GM12878 (cell line): ENCODE measurements around the gene ZNRF3. TPM values are rescaled to one million over a fixed set of nuclear protein-coding genes. Genes with fewer than 3 reads are reported as not detected.

Source experiments
- ATAC-seq: fragments of 200-7000 bp; cut with Tn5 transposase; 3 replicates; pipeline ENCODE4 v1.9.1; 2020; ENCODE audit warnings: mild to moderate bottlenecking, moderate library complexity
- BruUV-seq: library from RNA; stranded (reverse); fragments of 400-500 nt; replicated peaks from 2 replicates; lab custom pipeline; 2021; lab: Mats Ljungman, UMichigan
- CTCF ChIA-PET: fragments of 300-600 bp; sonication (Branson Sonifier 250); formaldehyde crosslinking; extraction: SDS; loops from one replicate; lab custom pipeline; 2021; ENCODE audit warnings: inconsistent platforms; lab: Yijun Ruan, JAX
- POLR2A ChIA-PET: fragments of 350-600 bp; formaldehyde crosslinking; extraction: SDS; loops from one replicate; lab custom pipeline; 2021; ENCODE audit warnings: inconsistent platforms; lab: Charles Lee
- RAD21 ChIA-PET: fragments of 300-600 bp; sonication (Branson Sonifier 250); formaldehyde crosslinking; loops from one replicate; lab custom pipeline; 2023; ENCODE audit warnings: antibody characterized with exemption; ENCODE audit not compliant: unreplicated experiment; lab: Charles Lee
- SMC1A ChIA-PET: fragments of 300-600 bp; sonication (Branson Sonifier 250); formaldehyde crosslinking; loops from one replicate; lab custom pipeline; 2023; ENCODE audit not compliant: unreplicated experiment, uncharacterized antibody; lab: Charles Lee
- DNase-seq: peaks from one replicate; pipeline ENCODE4 v3.0.0-alpha.2; 2011; ENCODE audit warnings: low read depth, low spot score
- FAIRE-seq: peaks from 3 replicates; lab custom pipeline; 2011; peaks lifted over from hg19 to GRCh38; lab: Jason Lieb, UNC
- H2AFZ ChIP-seq: 2 replicates; pipeline ENCODE4 v1.6.0; 2011; ENCODE audit warnings: low read depth, low read length, control low read depth; ENCODE audit not compliant: control insufficient read depth
- H3K27ac ChIP-seq: 2 replicates; pipeline ENCODE4 v1.5.1; 2011; ENCODE audit warnings: control low read depth; ENCODE audit not compliant: control insufficient read depth, insufficient read depth
- H3K27me3 ChIP-seq, 2 experiments: replicated peaks in 1 of 2; 2 replicates each; pipeline versions ENCODE4 v1.6.0 to v1.6.1; 2011; ENCODE audit warnings: low read length in 1 of 2; ENCODE audit not compliant: control insufficient read depth in 2 of 2, insufficient read depth in 2 of 2
- H3K36me3 ChIP-seq, 2 experiments: 2 replicates each; pipeline ENCODE4 v1.5.1; 2011; ENCODE audit warnings: low read length in 1 of 2; ENCODE audit not compliant: control insufficient read depth in 2 of 2, insufficient read depth in 2 of 2
- H3K4me1 ChIP-seq: 2 replicates; pipeline ENCODE4 v1.6.1; 2011; ENCODE audit warnings: mild to moderate bottlenecking, low read length, moderate library complexity, mixed read lengths; ENCODE audit not compliant: control insufficient read depth, insufficient read depth
- H3K4me2 ChIP-seq: 2 replicates; pipeline ENCODE4 v1.6.0; 2011; ENCODE audit warnings: control low read depth; ENCODE audit not compliant: control insufficient read depth, insufficient read depth
- H3K4me3 ChIP-seq: fragments of 200-600 bp; sonication (generic); 2 replicates; pipeline ENCODE4 v1.5.1; 2016
- H3K79me2 ChIP-seq: 2 replicates; pipeline ENCODE4 v1.6.0; 2011; ENCODE audit warnings: low read length; ENCODE audit not compliant: control insufficient read depth, insufficient read depth
- H3K9ac ChIP-seq: 2 replicates; pipeline ENCODE4 v1.8.0; 2011; ENCODE audit warnings: low read length, control low read depth, mixed read lengths; ENCODE audit not compliant: control insufficient read depth, insufficient read depth
- H3K9me3 ChIP-seq: replicated peaks from 3 replicates; pipeline ENCODE4 v1.5.1; 2011; ENCODE audit warnings: mild to moderate bottlenecking, low read length; ENCODE audit not compliant: control insufficient read depth, insufficient read depth
- H4K20me1 ChIP-seq: 2 replicates; pipeline ENCODE4 v1.6.0; 2011; ENCODE audit not compliant: control insufficient read depth, insufficient read depth
- CREM ChIP-seq: IDR thresholded peaks from 2 replicates; pipeline ENCODE4 v1.6.1; 2014; ENCODE audit warnings: antibody characterized with exemption, low read depth
- JUNB ChIP-seq: IDR thresholded peaks from 2 replicates; pipeline ENCODE4 v1.6.1; 2016; ENCODE audit warnings: antibody characterized with exemption, mild to moderate bottlenecking
- MYC ChIP-seq: IDR thresholded peaks from 2 replicates; pipeline ENCODE4 v1.6.1; 2011; ENCODE audit warnings: mild to moderate bottlenecking, low read length, moderate library complexity, inconsistent platforms; ENCODE audit not compliant: insufficient read depth, insufficient replicate concordance, insufficient read length, severe bottlenecking
- NFIC ChIP-seq: IDR thresholded peaks from 2 replicates; pipeline ENCODE4 v1.6.1; 2012; ENCODE audit warnings: low read depth, mild to moderate bottlenecking, inconsistent platforms, low read length, moderate library complexity
- NR2F1 ChIP-seq: fragments of 450-650 bp; conservative IDR thresholded peaks from 2 replicates; pipeline ENCODE4 v1.6.1; 2017; ENCODE audit warnings: mild to moderate bottlenecking
- SMAD5 ChIP-seq: IDR thresholded peaks from 2 replicates; pipeline ENCODE4 v1.6.1; 2016; ENCODE audit warnings: antibody characterized with exemption, low read depth
- SMC3 ChIP-seq: IDR thresholded peaks from 2 replicates; pipeline ENCODE4 v1.6.1; 2011; ENCODE audit warnings: low read length, improper control_type of control experiment, borderline replicate concordance
- STAT1 ChIP-seq: fragments of 450-650 bp; conservative IDR thresholded peaks from 2 replicates; pipeline ENCODE4 v1.6.1; 2014; ENCODE audit warnings: antibody characterized with exemption, mild to moderate bottlenecking
- WGBS: methylation state at CpG from one replicate; pipeline ENCODE4 v1.1.6; 2016; ENCODE audit warnings: low lambda C conversion rate; ENCODE audit not compliant: insufficient replicate concordance, insufficient coverage; ENCODE audit errors: missing lambda C conversion rate; 5-methylcytosine and 5-hydroxymethylcytosine counted together
- in situ Hi-C: fragments of 300-500 bp; cut with MboI; formaldehyde crosslinking; loops from 9 replicates; pipeline ENCODE4 v1.14.3; 2018; ENCODE audit warnings: mixed read lengths
- intact Hi-C: fragments of 100-400 bp; cut with micrococcal nuclease; formaldehyde crosslinking; loops from one replicate; pipeline ENCODE4 v1.14.2; 2022; ENCODE audit not compliant: unreplicated experiment
- polyA plus RNA-seq, 11 experiments: library from polyadenylated mRNA; depleted of rRNA in 4 of 11; unstranded in 6 of 11; stranded (reverse) in 5 of 11; fragments of >200 nt; fragmentation: Nextera tagmentation in 4 of 11; fragmentation: Illumina TruSeq in 1 of 11; extraction: Ambion mirVana in 4 of 11; extraction: Trizol in 1 of 11; gene quantifications; 1 replicate in 1 of 11; 2 replicates in 10 of 11; pipeline versions ENCODE4 v1.2.1 to v1.2.3, GENCODE V29; 2011 to 2016; ENCODE audit warnings: inconsistent platforms in 2 of 11, missing spikeins in 2 of 11, low read depth in 1 of 11
- total RNA-seq, 4 experiments: library from RNA; depleted of rRNA in 3 of 4; stranded (reverse); fragments of >200 nt in 3 of 4; fragmentation: Illumina TruSeq in 1 of 4; extraction: Trizol in 1 of 4; gene quantifications; 2 replicates each; pipeline versions ENCODE4 v1.2.1 to v1.2.3, GENCODE V29; 2013 to 2021
- TF ChIP-seq, protein P1 (sequence below): fragments of 450-650 bp; IDR thresholded peaks from 2 replicates; pipeline ENCODE4 v1.6.1; 2017; ENCODE audit warnings: borderline replicate concordance
- TF ChIP-seq, protein P2 (sequence below): fragments of 450-650 bp; IDR thresholded peaks from 2 replicates; pipeline ENCODE4 v1.6.1; 2016; ENCODE audit warnings: mild to moderate bottlenecking
- TF ChIP-seq, protein P3 (sequence below): IDR thresholded peaks from 2 replicates; pipeline ENCODE4 v1.6.1; 2011; ENCODE audit warnings: mild to moderate bottlenecking, low read depth, low read length, moderate library complexity; ENCODE audit not compliant: insufficient replicate concordance

The ZNRF3 gene
- total and polyA plus RNA-seq, 10 of the 15 experiments (the other 5 are each of a cell fraction or from before 2014, with no cell fraction given) = 0.05 to 2.4 (median 0.46) TPM

DNA sequence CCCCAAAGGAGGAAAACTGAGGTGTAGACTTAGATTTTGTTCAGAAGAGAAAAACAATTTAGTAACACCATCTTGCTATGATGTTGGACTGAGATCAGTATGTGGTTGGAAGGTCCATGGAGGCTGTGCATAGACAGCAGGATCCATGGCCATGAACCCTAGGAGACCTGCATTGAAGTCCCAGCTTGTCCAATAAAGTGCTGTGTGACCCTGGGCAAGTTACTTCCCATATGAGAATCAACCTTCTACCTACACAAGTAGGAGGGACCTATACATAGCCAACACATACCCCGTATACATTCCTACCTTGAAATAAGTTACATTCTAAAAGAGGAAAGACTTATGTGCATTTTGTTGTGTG lies 27.3 kb upstream of the ZNRF3 start (continued):
- TF ChIP-seq, protein P1, sequence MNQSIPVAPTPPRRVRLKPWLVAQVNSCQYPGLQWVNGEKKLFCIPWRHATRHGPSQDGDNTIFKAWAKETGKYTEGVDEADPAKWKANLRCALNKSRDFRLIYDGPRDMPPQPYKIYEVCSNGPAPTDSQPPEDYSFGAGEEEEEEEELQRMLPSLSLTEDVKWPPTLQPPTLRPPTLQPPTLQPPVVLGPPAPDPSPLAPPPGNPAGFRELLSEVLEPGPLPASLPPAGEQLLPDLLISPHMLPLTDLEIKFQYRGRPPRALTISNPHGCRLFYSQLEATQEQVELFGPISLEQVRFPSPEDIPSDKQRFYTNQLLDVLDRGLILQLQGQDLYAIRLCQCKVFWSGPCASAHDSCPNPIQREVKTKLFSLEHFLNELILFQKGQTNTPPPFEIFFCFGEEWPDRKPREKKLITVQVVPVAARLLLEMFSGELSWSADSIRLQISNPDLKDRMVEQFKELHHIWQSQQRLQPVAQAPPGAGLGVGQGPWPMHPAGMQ = no peak
- TF ChIP-seq MYC (no peak), STAT1 (no peak), SMC3 (no peak)
- TF ChIP-seq, protein P2, sequence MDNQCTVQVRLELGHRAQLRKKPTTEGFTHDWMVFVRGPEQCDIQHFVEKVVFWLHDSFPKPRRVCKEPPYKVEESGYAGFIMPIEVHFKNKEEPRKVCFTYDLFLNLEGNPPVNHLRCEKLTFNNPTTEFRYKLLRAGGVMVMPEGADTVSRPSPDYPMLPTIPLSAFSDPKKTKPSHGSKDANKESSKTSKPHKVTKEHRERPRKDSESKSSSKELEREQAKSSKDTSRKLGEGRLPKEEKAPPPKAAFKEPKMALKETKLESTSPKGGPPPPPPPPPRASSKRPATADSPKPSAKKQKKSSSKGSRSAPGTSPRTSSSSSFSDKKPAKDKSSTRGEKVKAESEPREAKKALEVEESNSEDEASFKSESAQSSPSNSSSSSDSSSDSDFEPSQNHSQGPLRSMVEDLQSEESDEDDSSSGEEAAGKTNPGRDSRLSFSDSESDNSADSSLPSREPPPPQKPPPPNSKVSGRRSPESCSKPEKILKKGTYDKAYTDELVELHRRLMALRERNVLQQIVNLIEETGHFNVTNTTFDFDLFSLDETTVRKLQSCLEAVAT = no peak
- TF ChIP-seq, all 136 proteins: peak for 0

DNA sequence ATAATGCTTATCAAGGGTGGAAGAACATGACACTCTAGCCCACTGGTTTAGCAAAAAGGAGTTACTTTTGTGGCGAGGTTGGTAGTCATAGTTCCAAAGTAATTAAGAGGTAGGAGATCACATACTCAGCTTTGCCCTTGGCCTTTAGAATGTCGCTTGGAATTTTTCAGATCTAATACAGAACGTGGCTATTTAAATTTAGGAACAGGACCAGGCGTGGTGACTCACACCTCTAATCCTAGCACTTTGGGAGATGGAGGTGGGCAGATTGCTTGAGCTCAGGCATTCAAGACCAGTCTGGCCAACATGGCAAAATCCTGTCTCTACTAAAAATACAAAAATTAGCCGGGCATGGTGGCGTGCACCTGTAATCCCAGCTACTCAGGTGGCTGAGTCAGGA lies 26.1 kb upstream of the ZNRF3 start:
- intact Hi-C loops = loop anchor here (5.0 kb wide), 2 partner anchors 50 to 295 kb away; no protein-coding TSS in a partner anchor
- H3K27me3 ChIP-seq = no peaks in the 10 kb centered on the region; a peak in 1 of 4 replicates
- no peaks in the 10 kb centered on the region for H4K20me1 ChIP-seq
- H3K36me3 ChIP-seq = no peaks in the 10 kb centered on the region
- in situ Hi-C loops = loop anchor here (5.0 kb wide), 1 partner anchor 390 kb away; no protein-coding TSS in a partner anchor
- no peak overlapping the region for H3K4me2 ChIP-seq
- ChIA-PET CTCF (interaction anchor here (0.7 to 3.8 kb wide), 7 partner anchors 31 to 298 kb away, joined by 3 to 195 read pairs (median 12); no protein-coding TSS in a partner anchor), SMC1A (interaction anchor here (1.0 to 6.0 kb wide), 5 partner anchors 23 to 226 kb away, joined by 3 to 187 read pairs (median 7); no protein-coding TSS in a partner anchor)
- no peaks in the 10 kb centered on the region for H3K4me1 ChIP-seq
- no peak for FAIRE-seq
- no peak for ATAC-seq
- no TSS peak for BruUV-seq
- H3K27ac ChIP-seq = no peak overlapping the region
- TF ChIP-seq CREM (no peak), JUNB (no peak), NFIC (no peak), NR2F1 (no peak), SMAD5 (no peak)
- TF ChIP-seq, protein P3, sequence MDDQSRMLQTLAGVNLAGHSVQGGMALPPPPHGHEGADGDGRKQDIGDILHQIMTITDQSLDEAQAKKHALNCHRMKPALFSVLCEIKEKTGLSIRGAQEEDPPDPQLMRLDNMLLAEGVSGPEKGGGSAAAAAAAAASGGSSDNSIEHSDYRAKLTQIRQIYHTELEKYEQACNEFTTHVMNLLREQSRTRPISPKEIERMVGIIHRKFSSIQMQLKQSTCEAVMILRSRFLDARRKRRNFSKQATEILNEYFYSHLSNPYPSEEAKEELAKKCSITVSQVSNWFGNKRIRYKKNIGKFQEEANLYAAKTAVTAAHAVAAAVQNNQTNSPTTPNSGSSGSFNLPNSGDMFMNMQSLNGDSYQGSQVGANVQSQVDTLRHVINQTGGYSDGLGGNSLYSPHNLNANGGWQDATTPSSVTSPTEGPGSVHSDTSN = no peak
- TF ChIP-seq, all 136 proteins: peak for 0
- POLR2A ChIA-PET = no interaction called here
- Histone ChIP-seq H3K79me2 (no peaks in the 10 kb centered on the region), H3K4me3 (no peak overlapping the region), H3K9ac (no peak overlapping the region), H2AFZ (no peak overlapping the region), H3K9me3 (no peaks in the 10 kb centered on the region)
- DNase-seq = no peak
- WGBS = 34% methylated on average over 6 of the region's 6 CpGs
- RAD21 ChIA-PET = interaction anchor here (1.3 to 4.2 kb wide), 5 partner anchors 160 to 296 kb away, joined by 3 to 119 read pairs (median 11); no protein-coding TSS in a partner anchor
